GM21825 (cell line): ENCODE data around the gene SPTBN4.
"Not testable (repeated sequence)": the region's sequence is repeated elsewhere in the genome, so short reads cannot be mapped to it uniquely, and the experiment has no call there.

Experiments used
- ATAC-seq: cut with Tn5 transposase; IDR thresholded peaks from one replicate; pipeline ENCODE4 v1.9.1; 2021; ENCODE audit warnings: mild to moderate bottlenecking, moderate library complexity; ENCODE audit not compliant: unreplicated experiment

SPTBN4 gene

DNA sequence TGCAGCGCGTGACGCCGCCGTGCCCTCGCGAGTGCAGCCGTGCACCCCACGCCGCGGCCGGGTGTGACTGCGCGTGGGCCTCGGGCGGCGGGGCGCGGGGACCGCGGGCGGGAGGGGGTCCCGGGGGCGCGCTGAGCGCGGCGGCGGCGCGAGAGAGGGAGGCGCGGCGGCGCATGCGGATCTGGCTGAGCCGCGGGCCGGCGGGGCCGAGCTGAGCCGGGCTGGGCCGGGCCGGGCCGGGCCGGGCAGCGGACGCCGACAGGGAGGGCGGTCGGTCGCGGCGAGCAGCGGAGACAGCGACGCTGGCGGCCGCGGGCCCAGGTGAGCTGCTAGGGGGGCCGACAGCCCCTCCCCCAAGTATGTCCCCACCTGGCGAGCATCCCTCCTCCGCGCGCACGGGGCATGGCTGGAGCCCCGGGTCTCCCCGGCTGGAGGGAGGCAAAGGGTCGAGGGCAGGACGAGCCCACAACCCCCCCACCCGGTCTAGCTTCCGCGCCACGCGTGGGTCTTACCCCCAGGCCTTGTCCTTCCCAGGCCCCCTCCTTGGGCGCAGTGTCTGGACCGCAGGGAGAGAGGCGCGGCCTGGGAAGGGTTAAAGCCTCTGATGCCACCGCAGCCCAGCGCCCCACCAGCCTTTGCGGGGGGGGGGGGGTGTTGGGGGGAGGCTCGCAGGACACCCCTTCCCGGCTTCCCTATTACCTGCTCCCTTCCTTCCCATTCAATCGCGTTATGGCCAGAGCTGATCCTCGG lies at the start of gene SPTBN4:
Gene SPTBN4, plus strand, starts transcription at position 17 of the 750 bp plus-strand sequence. CDS start 5,621 bp downstream, outside the sequence.
- no peak for ATAC-seq

- ATAC-seq: no peak
Observed at GRCh38 chr19:40417643-40417981, 49.2 kb upstream of the SPTBN4 start.

- no peak for ATAC-seq
Observed at GRCh38 chr19:40418040-40418439, 48.8 kb upstream of the SPTBN4 start.

DNA sequence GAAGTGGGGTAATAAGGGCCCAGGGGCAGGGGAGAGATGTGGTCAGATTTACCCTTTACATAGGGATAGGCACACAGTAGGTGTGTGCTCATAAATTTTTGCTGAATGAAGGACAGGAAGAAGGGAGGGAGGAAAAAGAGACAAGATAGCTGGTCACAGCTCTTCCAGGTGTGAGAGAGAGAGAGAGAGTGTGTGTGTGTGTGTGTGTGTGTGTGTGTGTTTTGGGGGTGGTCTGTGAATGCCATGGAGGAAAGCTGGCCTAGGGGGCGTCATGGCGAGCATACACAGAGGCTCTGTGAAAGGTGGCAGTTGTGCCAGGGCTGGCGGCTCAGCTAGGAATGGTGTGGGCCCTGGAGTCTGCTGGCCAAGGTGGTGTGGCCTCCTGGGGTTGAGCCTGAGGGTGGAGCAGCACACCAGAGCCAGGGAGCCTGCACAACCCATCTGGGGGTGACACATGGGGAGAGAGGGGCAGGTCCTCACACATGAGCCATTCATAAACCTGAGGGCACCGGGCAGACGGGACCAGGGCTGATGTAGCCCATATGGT lies 47.7 kb upstream of the SPTBN4 start:
- ATAC-seq: no peak

- no peak for ATAC-seq
Observed at GRCh38 chr19:40419780-40420179, 47.0 kb upstream of the SPTBN4 start.

- ATAC-seq: no peak
Observed at GRCh38 chr19:40420451-40420765, 46.4 kb upstream of the SPTBN4 start.

DNA sequence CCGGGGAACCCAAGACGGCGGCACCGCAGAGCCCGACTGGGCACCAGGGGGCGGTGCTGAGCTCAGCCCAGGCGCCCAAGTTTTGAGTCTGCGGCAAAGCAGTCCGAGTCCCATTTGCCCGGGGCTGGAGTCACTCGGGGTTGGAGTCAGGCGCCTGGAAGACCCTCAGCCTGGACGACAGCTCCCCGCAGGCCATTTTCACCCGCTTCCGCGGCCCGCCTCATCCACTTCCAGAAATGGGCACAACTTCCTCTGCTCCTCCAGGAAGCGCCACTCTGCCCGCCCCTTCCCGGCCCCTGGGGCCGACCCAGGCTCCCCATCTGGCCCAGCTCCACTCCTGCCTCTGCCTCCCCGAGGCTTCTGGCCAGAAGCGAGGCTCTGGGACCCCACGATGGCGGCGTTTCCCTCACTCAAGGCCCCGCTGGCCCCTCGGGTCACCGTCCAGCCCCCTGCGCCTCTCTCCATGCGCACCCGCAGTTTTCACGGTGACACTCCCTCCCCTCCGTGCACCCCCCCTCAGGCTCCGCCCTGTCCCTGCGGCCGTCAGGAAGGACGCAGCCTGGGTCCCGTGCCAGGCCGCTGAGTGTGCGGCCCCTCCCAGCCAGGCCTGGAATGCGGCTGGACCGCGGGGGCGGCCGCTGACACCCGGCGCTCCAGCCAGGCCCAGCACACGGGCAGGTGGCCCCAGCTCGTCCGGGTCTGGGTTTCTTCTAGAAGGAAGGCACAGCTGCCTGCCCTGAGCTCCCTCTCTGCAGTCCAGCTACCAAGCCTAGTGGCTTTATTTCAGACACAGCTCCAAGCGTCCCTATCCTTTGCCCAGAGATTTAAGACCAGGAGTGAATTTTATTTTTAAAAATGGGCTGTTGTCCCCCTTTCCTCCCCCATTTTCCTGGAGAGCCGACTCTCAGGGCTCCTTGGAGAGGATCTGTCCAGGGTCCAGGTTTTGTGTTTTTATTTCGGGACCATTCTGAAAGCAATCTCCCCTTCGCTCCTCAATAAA lies 45.7 kb upstream of the SPTBN4 start:
- peak; percentile 29 for ATAC-seq

DNA sequence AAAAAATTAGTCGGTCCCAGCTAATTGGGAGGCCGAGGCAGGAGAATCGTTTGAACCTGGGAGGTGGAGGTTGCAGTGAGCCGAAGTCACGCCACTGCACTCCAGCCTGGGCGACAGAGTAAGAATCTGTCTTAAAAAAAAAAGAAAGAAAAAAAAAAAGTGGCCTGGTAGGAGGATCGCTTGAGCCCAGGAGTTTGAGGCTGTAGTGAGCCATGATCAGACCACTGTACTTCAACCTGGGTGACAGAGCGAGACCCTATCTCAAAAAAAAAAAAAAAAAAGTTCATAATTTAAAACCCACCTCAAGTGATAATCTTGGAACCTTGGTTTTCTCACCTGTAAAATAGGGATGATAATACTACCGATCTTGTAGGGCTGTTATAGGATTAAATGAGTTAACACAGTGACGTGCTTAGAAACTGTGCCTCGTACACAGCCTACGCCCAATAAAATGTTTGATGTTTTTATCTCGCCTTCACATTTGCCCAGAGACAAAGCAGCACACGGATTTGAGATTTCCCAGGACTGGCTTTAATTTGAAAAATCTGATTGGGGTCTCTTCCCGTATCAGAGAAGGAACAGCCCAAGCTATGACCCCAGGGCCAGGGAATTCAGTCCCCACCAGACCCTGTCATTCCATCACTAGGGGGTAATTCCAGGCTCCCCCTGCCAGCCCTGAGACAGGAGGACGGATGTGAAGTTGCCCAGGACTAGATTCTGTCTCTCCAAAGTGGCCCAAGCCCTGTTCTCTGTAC lies 44.6 kb upstream of the SPTBN4 start:
- no peak for ATAC-seq

DNA sequence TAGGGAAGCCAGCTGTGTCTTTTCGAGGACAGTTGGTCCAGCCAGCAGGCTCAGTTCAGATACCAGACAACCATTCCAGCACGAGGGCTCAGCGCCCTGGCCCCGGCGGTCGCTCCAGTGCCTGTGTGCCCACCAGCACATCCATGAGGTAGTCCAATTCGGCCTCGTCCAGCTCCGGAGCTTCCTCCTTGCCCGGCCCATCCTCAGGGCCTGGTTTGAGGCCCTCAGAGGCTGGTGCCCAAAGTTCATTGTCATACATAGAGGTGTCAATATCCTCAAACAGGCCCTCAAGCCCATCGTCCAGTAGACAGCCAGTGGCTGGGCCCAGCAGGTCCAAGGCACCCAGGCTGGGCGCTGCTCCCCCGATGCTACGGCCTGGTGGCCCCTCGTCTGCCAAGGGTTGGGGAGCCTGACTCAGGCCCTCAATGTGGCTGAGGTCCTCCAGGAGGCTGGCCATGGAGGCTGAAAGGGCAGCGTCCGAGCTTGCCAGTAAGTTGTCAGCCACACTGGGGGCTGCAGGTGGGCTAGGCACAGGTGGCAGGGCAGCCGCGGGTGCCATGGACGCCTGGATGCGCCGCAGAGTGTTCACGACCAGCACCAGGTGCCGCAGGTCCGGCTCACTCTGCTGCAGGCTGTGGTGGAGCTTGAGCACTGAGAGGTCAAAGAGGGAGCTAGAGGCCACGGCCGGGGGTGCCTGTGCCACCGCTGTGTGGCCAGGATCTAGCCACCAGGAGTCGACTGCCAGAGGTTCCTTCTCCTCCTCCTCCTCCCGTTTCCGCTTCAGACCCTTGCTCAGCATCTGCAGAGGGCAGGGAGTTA lies 43.8 kb upstream of the SPTBN4 start:
- ATAC-seq: no peak

- no peak for ATAC-seq
Observed at GRCh38 chr19:40423938-40424337, 42.9 kb upstream of the SPTBN4 start.

DNA sequence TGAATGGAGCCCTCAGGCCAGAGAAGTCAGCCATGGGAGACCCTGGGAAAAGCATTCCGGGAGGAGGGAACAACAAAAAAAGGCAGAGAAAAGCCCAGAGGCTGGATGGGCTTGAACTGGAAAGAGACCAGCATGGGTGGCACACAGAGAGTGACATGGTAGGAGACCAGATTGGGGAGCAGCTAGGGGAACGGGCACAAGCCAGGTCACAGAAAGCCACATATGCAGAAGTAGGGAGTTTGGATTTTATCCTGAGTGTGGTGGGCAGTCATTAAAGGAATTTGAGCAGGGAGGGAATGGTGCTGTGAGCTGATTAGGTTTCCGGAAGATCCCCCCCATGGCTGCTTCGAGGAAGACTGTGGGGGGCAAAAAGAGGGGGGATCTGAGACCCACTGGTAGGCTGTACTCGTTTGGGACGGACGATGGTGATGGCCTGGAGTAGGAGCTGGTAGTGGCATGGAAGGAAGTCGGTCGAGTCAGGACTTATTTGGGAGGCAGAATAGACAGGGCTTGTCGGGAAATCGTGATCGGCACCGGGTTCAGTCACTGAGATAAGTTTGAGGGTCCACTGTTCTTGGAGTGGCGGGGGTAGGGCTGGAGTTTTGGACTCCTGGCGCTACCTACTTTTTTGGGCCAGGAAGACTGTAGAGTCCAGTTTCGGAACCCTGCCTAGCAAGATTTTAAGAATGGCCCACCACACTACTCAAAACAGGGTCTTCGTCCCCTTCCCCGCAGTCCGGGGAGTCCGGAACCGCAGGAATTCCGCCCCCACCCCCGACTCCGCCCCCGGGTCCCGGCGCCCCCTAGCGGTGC lies 42.0 kb upstream of the SPTBN4 start:
- no peak for ATAC-seq

GRCh38 chr19:40425450-40426287 lies 41.1 kb upstream of the SPTBN4 start, which contains the start of gene SERTAD1:
Gene SERTAD1 (minus strand): TSS chr19:40425992. CDS start chr19:40423546, 2,446 bp downstream.
- ATAC-seq: peak; percentile 79

DNA sequence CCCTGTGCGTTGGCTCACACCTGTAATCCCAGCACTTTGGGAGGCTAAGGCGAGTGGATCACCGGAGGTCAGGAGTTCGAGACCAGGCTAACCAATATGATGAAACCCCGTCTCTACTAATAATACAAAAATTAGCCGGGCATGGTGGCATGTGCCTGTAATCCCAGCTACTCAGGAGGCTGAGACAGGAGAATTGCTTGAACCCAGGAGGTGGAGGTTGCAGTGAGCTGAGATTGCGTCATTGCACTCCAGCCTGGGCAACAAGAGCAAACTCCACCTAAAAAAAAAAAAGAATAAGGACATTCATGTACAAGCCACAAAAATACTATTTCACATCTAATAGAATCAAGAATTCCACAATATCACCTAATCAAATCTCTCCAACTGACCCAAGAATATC lies 38.6 kb upstream of the SPTBN4 start:
- not testable (repeated sequence) for ATAC-seq

DNA sequence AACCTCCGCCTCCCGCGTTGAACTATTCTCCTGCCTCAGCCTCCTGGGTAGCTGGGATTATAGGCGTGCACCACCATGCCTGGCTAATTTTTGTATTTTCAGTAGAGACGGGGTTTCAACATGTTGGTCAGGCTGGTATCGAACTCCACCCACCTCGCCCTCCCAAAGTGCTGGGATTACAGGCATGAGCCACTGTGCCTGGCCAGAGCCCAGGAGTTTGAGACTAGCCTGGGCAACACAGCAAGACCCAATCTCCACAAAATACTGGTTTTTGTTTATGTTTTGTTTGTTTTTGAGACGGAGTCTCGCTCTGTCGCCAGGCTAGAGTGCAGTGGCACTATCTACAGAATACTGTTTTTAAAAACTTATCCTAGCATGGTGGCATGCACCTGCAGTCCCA lies 36.6 kb upstream of the SPTBN4 start:
- not testable (repeated sequence) for ATAC-seq

DNA sequence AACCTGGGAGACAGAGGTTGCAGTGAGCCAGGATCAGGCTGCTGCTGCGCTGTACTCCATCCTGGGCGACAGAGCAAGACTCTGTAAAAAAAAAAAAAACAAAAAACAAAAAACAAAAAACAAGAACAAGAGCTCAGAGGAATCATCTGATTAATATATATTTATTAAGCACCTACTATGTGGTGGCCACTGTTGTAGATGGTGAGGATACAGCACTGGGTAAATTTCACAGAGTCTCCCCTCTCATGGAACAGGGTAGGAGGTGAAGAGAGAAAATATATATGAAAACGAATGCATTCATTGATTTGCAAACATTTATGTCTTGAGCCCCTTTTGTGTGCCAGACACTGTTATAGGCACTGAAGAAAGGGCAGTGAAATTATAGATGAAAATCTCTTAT lies 35.1 kb upstream of the SPTBN4 start:
- no peak for ATAC-seq

DNA sequence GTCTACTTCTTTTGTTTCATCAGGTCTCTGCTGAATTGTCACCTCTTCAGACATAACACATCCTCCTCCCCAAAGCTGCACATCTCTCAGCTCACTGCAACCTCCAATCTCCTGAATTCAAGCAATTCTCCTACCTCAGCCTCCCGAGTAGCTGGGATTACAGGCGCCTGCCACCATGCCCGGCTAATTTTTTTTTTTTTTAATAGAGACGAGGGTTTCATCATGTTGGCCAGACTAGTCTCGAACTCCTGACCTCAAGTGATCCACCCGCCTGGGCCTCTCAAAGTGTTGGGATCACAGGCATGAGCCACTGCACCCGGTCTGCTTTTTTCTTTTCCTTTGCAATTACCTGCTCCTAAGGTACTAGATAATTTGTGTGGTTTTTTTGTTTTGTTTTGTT lies 34.0 kb upstream of the SPTBN4 start:
- not testable (repeated sequence) for ATAC-seq

DNA sequence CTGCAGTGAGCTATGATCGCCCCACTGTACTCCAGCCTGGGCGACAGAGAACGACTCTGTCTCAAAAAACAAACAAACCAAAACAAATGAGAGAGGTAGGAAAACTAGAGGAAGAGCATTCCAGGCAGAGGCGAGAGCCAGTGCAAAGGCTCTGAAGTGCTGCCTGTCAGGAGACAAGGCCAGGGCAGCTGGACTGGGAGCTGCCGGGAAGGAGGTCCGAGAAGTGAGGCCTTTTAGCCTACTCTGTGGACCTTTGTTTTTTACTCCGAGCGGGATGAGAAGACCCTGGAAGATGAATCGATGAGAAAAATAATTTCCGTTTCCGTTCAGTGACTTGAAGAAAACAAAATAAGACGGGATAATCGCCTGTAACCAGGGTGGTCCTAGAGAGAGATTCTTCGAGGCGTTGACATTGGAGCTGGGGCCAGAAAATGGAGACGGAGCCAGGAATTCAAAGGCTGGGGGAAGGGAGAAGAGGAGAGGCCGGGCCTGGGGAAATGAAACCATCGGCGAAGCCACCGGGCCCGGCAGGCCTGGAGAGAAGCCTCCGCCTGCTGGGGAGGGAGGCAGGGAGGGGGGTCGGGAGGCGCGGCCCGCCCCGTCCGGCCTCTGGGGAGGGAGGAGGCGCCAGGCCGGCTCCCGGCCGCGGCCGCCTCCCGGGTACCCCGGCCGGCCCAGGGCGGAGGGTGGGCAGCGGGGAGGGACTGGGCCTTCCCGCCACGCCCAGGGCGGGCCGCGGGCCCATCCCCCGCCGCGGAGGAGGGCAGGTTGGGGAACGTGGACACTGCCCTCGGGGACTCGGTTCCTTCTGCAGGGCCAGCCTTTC lies 33.2 kb upstream of the SPTBN4 start:
- ATAC-seq: peak; percentile 48
